ENCODE data around the gene RABGAP1L.

The RABGAP1L gene

DNA sequence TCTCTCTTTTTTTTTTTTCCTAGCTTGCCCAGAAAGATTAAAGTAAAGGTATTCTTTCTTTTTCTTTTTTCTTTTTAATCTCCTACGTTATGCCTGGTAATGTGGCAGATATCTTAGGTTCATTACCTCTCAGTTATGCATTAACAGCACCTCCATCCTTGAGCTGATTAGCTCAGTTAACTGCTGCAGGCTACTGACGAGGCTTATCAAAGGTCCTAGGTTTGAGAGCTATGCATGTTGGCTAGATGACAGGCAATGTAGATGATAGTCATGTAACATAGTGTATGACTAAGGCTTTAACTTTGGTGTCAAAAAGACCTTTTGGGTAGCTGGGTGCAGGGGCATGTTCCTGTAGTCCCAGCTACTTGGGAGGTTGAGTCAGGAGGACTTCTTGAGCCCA, 786.7 kb downstream of the RABGAP1L start:
- no peak overlapping the region for H3K4me3 ChIP-seq (replicated peaks; ENCODE audit: low read depth, low read length)
- TF ChIP-seq, protein P1, sequence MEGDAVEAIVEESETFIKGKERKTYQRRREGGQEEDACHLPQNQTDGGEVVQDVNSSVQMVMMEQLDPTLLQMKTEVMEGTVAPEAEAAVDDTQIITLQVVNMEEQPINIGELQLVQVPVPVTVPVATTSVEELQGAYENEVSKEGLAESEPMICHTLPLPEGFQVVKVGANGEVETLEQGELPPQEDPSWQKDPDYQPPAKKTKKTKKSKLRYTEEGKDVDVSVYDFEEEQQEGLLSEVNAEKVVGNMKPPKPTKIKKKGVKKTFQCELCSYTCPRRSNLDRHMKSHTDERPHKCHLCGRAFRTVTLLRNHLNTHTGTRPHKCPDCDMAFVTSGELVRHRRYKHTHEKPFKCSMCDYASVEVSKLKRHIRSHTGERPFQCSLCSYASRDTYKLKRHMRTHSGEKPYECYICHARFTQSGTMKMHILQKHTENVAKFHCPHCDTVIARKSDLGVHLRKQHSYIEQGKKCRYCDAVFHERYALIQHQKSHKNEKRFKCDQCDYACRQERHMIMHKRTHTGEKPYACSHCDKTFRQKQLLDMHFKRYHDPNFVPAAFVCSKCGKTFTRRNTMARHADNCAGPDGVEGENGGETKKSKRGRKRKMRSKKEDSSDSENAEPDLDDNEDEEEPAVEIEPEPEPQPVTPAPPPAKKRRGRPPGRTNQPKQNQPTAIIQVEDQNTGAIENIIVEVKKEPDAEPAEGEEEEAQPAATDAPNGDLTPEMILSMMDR (IDR thresholded peaks at IDR 0.05; ENCODE audit: low read depth, low read length, missing control alignments), result no peak
- no peak for DNase-seq (ENCODE audit: extremely low read depth, low read depth)

DNA sequence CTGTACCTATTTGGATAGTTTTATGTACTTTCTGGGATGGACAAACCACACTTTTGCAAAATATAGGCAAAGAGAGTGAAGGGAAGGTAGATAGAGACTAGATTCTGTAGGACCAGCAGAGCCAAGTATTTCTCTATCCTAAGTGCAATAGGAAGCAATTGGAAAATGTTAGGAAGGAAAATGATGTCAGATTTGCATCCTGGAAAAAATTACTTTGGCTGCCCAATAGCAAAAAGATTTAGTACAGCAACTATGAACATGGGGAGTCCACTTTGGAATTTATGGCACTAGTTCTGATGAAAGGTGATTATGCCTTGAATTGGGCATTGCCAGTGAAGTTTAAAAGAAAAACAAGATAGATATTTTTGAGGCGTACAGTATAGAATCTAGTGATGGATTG, 789.7 kb downstream of the RABGAP1L start:
- TF ChIP-seq, protein P1 (IDR thresholded peaks at IDR 0.05; ENCODE audit: low read depth, low read length, missing control alignments), result no peak
- no peak for DNase-seq (ENCODE audit: extremely low read depth, low read depth)
- H3K4me3 ChIP-seq (replicated peaks; ENCODE audit: low read depth, low read length), result no peak overlapping the region

DNA sequence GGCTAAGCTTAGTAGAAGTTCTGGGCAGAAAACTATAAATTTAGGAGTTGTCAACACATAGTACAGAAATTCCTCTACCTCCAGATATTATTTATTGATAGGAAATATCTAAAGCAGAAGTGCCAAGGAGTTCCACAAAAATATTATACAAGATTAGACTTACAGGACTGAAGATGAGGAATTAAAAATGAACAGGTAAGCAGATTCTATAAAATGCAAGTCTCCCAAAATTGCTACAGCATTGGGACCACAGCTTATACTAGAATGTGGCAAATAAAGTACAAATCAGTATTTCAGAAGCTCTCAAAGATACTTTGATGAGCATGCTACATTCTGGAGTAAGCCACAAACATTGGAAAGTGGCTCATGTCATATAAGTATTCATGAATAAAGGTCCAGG, 790.3 kb downstream of the RABGAP1L start:
- TF ChIP-seq, protein P1 (IDR thresholded peaks at IDR 0.05; ENCODE audit: low read depth, low read length, missing control alignments), result no peak
- H3K4me3 ChIP-seq (replicated peaks; ENCODE audit: low read depth, low read length), result no peak overlapping the region
- DNase-seq (ENCODE audit: extremely low read depth, low read depth), result no peak

DNA sequence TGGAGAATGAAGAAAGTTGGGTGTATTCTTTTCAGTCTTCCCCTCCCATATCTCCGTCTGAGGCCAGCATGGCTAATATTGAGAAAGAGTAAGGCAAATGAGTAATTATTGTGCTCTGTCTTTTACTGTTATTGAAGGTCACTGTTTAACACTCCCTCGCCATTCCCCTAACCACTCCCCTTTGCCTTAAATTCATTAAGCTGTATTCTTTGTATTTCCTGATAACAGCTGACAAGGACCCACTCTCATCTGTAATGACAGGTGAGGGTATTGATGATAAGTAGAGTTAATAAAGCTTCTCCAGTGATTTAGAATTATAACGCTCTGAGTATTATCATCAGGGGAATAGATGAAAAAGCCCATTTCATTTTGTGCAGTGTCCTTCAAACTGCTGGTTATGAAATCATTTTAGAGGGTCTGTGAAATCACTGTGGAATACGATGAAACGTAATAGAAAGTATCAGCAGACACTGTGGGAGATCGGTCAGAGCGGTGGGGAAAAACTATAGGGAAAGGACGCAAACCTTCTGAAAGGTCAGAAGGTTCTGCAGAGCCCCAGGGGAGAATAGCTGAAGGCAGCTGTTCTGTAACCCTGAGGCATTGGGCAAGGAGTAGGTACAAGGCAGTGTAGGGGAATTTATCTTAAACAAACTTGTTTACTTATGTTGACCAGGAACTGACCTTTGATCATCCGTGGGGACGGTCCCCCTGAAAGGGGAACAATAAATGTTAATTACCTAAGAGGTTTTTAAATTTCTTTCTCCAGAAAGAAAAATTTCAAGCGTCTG, 794.2 kb downstream of the RABGAP1L start:
- no peak for DNase-seq (ENCODE audit: extremely low read depth, low read depth)
- TF ChIP-seq, protein P1 (IDR thresholded peaks at IDR 0.05; ENCODE audit: low read depth, low read length, missing control alignments), result no peak
- H3K4me3 ChIP-seq (replicated peaks; ENCODE audit: low read depth, low read length), result no peak overlapping the region

DNA sequence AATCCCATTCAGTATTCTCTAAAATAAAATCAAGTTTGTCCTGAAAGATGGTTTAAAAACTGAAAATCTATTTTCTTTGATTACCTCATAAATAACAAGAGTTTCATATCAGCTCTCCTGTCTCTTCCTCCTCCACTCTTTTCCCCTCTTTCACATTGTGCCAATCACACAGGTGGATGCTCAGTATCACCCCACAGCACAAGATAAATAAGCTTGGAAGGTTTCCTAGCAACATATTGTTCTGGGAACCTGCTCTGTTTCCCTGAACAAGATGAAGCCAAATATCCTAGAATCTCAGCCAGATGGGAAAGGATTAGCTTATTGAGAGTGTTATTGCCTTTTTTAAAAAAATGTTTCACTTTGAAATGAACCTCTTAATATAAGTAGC, 794.7 kb downstream of the RABGAP1L start:
- DNase-seq (ENCODE audit: extremely low read depth, low read depth), result no peak
- TF ChIP-seq, protein P1 (IDR thresholded peaks at IDR 0.05; ENCODE audit: low read depth, low read length, missing control alignments), result no peak
- no peak overlapping the region for H3K4me3 ChIP-seq (replicated peaks; ENCODE audit: low read depth, low read length)

DNA sequence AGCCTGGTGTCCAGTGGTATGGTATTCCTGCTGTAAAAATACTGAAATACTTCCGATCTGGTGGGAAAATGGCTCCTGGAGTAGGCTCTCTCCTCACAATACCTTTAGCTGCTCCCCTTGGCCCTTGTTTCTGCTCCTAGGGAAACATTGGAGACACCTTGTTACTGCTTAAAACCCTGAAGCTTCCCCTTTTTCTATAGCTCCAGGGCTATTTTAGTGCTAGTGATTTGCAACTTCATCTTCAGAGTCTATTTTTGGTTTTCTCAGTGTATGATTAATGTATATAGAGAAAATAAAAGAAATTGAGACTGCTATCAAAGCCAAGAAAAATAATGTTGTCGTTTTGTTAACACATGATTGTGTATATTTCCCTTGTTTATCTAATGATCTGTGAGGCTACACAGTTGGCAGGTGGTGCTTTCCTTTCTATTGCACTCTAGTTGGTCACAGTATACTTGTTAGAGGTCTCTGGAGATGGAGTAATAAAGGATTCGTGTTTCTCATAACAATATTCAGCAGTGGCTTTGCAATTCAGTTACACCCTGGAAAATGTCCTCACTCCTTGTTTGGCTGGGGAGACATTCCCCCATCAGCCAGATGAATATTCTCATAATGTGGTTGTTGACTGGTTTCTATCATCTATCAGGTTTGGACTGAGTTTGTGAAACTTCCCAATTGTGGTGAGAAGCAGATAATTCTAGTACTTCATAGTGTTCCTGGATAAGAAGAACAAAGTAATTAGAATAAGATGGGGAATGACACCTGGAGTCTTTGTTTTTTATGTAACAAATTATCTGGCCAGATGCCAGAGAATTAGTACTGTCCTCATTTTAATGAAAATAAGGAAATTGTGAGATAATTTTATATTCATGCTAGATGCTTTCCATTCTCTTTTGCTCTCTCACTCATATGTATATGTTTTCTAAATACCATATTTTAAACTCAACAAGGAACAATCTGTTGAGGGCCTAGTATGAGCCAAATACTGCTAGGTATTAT, 795.6 kb downstream of the RABGAP1L start:
- TF ChIP-seq, protein P1 (IDR thresholded peaks at IDR 0.05; ENCODE audit: low read depth, low read length, missing control alignments), result no peak
- DNase-seq (ENCODE audit: extremely low read depth, low read depth), result no peak
- H3K4me3 ChIP-seq (replicated peaks; ENCODE audit: low read depth, low read length), result no peak overlapping the region

All from HFF-Myc (cell line).